PC-9 (cell line): ENCODE results near the gene GNB1.
"Not testable (repeated sequence)": the region's sequence is repeated elsewhere in the genome, so short reads cannot be mapped to it uniquely, and the experiment has no call there.

Experiments
- EZH2 ChIP-seq: fragments of 200-600 bp; sonication (generic); IDR thresholded peaks from 2 replicates; pipeline ENCODE4 v1.8.0; 2017; ENCODE audit warnings: antibody characterized with exemption, low read depth
- TF ChIP-seq, protein P1 (sequence below): fragments of 200-600 bp; sonication (generic); conservative IDR thresholded peaks from 2 replicates; pipeline ENCODE4 v1.6.1; 2017; ENCODE audit warnings: mixed run types, antibody characterized with exemption, mild to moderate bottlenecking, moderate library complexity

DNA sequence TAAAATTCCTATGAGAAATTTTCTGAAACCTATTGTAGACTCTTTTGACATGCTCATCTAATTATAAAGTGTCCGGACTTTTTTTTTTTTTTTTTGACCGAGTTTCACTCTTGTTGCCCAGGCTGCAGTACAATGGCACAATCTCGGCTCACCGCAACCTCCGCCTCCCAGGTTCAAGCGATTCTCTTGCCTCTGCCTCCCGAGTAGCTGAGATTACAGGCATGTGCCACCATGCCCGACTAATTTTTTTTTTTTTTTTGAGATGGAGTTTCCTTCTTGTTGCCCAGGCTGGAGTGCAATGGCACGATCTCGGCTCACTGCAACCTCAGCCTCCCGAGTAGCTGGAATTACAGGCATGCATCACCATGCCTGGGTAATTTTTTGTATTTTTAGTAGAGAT lies 7.0 kb downstream of the GNB1 start:
- TF ChIP-seq, protein P1, sequence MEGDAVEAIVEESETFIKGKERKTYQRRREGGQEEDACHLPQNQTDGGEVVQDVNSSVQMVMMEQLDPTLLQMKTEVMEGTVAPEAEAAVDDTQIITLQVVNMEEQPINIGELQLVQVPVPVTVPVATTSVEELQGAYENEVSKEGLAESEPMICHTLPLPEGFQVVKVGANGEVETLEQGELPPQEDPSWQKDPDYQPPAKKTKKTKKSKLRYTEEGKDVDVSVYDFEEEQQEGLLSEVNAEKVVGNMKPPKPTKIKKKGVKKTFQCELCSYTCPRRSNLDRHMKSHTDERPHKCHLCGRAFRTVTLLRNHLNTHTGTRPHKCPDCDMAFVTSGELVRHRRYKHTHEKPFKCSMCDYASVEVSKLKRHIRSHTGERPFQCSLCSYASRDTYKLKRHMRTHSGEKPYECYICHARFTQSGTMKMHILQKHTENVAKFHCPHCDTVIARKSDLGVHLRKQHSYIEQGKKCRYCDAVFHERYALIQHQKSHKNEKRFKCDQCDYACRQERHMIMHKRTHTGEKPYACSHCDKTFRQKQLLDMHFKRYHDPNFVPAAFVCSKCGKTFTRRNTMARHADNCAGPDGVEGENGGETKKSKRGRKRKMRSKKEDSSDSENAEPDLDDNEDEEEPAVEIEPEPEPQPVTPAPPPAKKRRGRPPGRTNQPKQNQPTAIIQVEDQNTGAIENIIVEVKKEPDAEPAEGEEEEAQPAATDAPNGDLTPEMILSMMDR, result not testable (repeated sequence)
- not testable (repeated sequence) for TF ChIP-seq EZH2
